ENCODE measurements around the gene HYCC2. TPM values are rescaled to one million over a fixed set of nuclear protein-coding genes. Genes with fewer than 3 reads are reported as not detected.
A peak's percentile ranks its signal among the peaks of the same experiment; 100 is the strongest.
"Not testable (repeated sequence)": the region's sequence is repeated elsewhere in the genome, so short reads cannot be mapped to it uniquely, and the experiment has no call there.

Gene HYCC2
- total RNA-seq, 2 donors from 2014 or later, result 31.5 to 38.0 TPM

DNA sequence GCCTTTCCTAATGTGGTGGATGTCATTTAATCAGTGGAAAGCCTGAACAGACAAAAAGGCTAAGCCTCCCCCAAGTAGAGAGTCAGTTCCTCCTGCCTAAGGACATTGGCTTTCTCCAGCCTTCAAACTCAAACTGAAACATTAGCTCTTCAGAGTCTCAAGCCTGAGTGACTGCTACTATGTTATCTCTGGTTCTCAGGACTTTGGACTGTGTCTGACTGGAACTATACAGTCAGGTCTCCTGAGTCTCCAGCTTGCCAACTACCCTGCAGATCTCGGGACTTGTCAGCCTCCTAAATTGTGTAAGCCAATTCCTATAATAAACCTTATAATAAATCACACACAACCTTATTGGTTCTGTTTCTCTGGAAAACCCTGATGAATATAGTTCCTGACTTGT is 12.6 kb downstream of the HYCC2 start:
- H3K36me3 Mint-ChIP-seq (ENCODE audit: insufficient read depth in 2 of 2), result peaks cover 3 to 8% of the 10 kb centered on the region in 2 donors
- no peaks in the 10 kb centered on the region for H3K9me3 Mint-ChIP-seq
- H3K4me3 Mint-ChIP-seq, result no peak overlapping the region
- no peak for DNase-seq
- no peak overlapping the region for H3K27ac Mint-ChIP-seq
- no peaks in the 10 kb centered on the region for H3K27me3 Mint-ChIP-seq (ENCODE audit: low read depth)
- ATAC-seq (replicated peaks in 1 of 2), result no peak
- peaks cover 39% of the 10 kb centered on the region for H3K4me1 Mint-ChIP-seq (ENCODE audit: low read depth)

DNA sequence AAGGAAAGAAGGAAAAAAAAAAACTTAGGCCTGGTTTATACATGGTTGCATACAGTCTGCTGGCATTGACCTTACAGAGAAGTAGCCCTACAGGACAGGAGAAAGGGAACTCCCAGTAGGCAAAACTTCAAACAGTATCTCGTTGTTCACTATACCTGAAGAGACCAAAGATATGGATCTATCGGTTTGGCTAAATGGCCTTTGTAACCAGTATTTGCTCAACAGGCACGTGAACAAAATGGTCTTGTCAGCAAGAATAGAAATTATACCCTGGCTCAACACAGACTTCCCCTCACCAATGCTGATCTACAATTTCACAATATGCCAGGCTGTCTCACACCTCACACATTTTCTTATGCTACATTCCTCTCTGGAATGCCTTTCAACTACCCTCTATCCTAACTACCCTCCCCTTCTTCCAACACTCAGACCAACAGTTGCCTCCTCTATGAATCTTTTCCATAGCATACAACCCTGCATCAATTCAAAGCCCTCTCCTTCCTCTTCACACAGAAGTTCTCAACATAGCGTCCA is 13.7 kb downstream of the HYCC2 start:
- Mint-ChIP-seq H3K36me3 (ENCODE audit: insufficient read depth in 2 of 2) (peaks cover 1 to 6% of the 10 kb centered on the region in 2 donors), H3K27ac (no peak overlapping the region), H3K4me1 (ENCODE audit: low read depth) (peaks cover 34% of the 10 kb centered on the region), H3K9me3 (no peaks in the 10 kb centered on the region), H3K4me3 (no peak overlapping the region), H3K27me3 (ENCODE audit: low read depth) (no peaks in the 10 kb centered on the region)
- ATAC-seq (replicated peaks in 1 of 2), result no peak
- DNase-seq, result no peak

DNA sequence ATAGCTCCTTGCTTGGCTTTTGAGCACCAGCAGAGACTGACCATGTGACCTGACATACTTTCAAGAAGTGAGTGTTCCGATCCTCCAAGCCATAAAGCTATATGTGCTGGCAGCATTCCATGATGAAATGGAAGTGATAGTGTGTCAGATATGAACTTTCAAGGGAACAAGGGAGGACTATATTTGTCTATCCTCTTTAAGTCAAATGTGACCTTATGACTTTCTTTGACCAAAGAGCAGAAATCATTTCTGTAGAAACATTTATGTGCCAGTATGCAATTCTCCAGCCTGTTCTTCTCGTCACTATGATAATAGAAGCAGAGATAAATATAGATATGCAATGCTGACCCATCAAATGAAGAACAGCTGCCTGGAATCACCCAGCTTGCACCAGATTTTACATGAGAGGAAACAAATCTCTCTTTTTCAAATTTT is 14.4 kb downstream of the HYCC2 start:
- DNase-seq, result no peak
- Mint-ChIP-seq H3K4me1 (ENCODE audit: low read depth) (peaks cover 40% of the 10 kb centered on the region), H3K27me3 (ENCODE audit: low read depth) (no peaks in the 10 kb centered on the region), H3K4me3 (no peak overlapping the region), H3K9me3 (no peaks in the 10 kb centered on the region), H3K27ac (no peak overlapping the region), H3K36me3 (ENCODE audit: insufficient read depth in 2 of 2) (peaks cover 1 to 6% of the 10 kb centered on the region in 2 donors)
- no peak for ATAC-seq (replicated peaks in 1 of 2)

DNA sequence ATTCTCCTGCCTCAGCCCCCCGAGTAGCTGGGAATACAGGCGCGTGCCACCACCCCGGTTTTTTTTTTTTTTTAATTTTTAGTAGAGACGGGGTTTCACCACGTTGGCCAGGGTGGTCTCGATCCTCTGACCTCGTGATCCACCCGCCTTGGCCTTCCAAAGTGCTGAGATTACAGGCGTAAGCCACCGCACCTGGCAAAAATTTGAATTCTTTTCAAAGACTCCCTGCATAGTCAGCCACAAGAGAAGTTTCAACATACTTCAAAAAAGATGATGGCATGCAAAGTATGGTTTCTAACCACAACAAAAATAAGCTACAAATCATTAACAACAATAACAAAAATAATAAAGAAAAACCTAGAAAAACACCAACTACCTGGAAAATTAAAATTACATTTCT is 22.0 kb downstream of the HYCC2 start:
- H3K27ac Mint-ChIP-seq, result no peak overlapping the region

DNA sequence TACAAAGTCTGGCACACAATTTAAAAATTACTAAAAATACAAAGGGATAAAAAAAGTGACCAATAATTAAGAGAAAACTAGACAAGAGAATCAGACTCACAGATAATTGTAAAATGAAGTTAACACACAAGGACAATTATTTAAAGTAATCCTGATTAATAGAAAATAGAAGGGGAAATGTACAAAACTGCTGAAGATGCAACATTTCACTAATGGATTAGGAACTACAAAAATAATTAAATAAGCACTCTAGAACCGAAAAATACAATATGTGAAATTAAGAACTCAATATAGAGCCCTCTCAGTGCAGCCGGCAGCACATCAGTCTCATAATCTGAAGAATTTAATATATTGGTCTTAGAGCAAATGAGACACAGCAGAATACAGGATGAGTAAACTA is 24.6 kb downstream of the HYCC2 start:
- peaks cover 10% of the 10 kb centered on the region for H3K4me1 Mint-ChIP-seq (ENCODE audit: low read depth)
- no peak for DNase-seq
- H3K27me3 Mint-ChIP-seq (ENCODE audit: low read depth), result no peaks in the 10 kb centered on the region
- ATAC-seq (replicated peaks in 1 of 2), result no peak
- H3K9me3 Mint-ChIP-seq, result peaks cover 0 to 2% of the 10 kb centered on the region in 2 donors
- no peak overlapping the region for H3K27ac Mint-ChIP-seq
- peaks cover 9 to 20% of the 10 kb centered on the region in 2 donors for H3K36me3 Mint-ChIP-seq (ENCODE audit: insufficient read depth in 2 of 2)
- no peak overlapping the region for H3K4me3 Mint-ChIP-seq

More for the DNA sequence above, 22.0 kb downstream of the HYCC2 start:
- Mint-ChIP-seq H3K9me3 (peaks cover 0 to 2% of the 10 kb centered on the region in 2 donors), H3K27me3 (ENCODE audit: low read depth) (no peaks in the 10 kb centered on the region), H3K4me3 (no peak overlapping the region), H3K4me1 (ENCODE audit: low read depth) (peaks cover 25% of the 10 kb centered on the region), H3K36me3 (ENCODE audit: insufficient read depth in 2 of 2) (peaks cover 5 to 21% of the 10 kb centered on the region in 2 donors)
- no peak for DNase-seq
- no peak for ATAC-seq (replicated peaks in 1 of 2)

DNA sequence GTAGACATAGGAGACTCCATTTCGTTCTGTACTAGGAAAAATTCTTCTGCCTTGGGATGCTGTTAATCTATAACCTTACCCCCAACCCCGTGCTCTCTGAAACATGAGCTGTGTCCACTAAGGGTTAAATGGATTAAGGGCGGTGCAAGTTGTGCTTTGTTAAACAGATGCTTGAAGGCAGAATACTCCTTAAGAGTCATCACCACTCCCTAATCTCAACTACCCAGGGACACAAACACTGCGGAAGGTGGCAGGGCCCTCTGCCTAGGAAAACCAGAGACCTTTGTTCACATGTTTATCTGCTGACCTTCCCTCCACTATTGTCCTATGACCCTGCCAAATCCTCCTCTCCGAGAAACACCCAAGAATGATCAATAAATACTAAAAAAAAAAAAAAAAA is 28.4 kb downstream of the HYCC2 start:
- H3K9me3 Mint-ChIP-seq; H3K4me3 Mint-ChIP-seq; ATAC-seq (replicated peaks in 1 of 2); H3K27ac Mint-ChIP-seq; H3K4me1 Mint-ChIP-seq (ENCODE audit: low read depth); DNase-seq; H3K27me3 Mint-ChIP-seq (ENCODE audit: low read depth): not testable (repeated sequence)
- H3K36me3 Mint-ChIP-seq (ENCODE audit: insufficient read depth in 2 of 2), result peaks cover 13 to 21% of the 10 kb centered on the region in 2 donors

DNA sequence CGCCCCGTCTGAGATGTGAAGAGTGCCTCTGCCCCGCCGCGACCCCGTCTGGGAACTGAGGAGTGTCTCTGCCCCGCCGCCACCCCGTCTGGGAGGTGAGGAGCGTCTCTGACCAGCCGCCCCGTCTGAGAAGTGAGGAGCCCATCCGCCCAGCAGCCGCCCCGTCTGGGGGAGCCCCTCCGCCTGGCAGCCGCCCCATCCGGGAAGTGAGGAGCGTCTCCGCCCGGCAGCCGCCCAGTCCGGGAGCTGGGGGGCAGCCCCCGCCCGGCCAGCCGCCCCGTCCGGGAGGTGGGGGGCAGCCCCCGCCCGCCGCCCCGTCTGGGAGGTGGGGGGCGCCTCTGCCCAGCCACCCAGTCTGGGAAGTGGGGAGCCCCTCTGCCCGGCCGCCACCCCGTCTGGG is 29.0 kb downstream of the HYCC2 start:
- not testable (repeated sequence) for DNase-seq; H3K4me3 Mint-ChIP-seq; ATAC-seq (replicated peaks in 1 of 2); H3K27ac Mint-ChIP-seq; H3K27me3 Mint-ChIP-seq (ENCODE audit: low read depth); H3K9me3 Mint-ChIP-seq; H3K4me1 Mint-ChIP-seq (ENCODE audit: low read depth)
- peaks cover 14 to 22% of the 10 kb centered on the region in 2 donors for H3K36me3 Mint-ChIP-seq (ENCODE audit: insufficient read depth in 2 of 2)

DNA sequence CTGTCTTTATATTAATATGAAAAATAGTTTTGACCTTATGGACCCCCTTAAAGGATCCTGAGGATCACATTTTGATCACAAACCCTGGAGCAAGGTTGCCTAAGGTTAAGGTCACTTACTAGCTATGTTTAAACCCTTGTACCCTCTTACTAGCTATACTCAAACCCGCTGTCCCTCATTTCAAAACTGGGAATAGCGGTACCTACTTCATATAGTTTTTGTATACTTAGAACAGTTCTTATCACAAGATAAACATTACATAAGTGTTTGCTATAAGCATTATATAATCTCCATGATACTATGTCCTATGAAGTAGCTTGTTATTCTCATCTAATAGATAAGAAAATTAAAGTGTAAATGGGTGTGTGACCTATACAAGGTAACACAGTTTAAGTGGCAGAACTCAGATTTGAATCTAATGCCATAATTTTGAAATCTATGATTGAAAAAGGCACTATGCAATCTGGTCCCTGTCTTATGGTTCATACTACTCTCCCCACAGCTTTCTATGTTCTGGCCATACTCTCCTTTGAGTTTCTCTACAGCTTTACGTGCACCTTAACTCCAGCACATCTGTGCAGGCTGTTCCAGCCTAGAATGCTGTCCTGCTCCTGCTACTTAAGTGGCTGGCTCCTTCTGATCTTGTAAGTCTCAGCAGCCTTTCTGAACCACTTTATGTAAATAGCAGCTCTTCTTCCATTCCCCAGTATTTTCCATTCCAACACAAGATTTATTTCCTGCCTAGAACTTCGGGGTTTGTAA is 30.4 kb downstream of the HYCC2 start:
- Mint-ChIP-seq H3K4me3 (no peak overlapping the region), H3K27me3 (ENCODE audit: low read depth) (no peaks in the 10 kb centered on the region), H3K4me1 (ENCODE audit: low read depth) (no peaks in the 10 kb centered on the region), H3K27ac (no peak overlapping the region), H3K9me3 (peaks cover 0 to 3% of the 10 kb centered on the region in 2 donors), H3K36me3 (ENCODE audit: insufficient read depth in 2 of 2) (peaks cover 13 to 18% of the 10 kb centered on the region in 2 donors)
- no peak for DNase-seq
- ATAC-seq (replicated peaks in 1 of 2), result no peak

DNA sequence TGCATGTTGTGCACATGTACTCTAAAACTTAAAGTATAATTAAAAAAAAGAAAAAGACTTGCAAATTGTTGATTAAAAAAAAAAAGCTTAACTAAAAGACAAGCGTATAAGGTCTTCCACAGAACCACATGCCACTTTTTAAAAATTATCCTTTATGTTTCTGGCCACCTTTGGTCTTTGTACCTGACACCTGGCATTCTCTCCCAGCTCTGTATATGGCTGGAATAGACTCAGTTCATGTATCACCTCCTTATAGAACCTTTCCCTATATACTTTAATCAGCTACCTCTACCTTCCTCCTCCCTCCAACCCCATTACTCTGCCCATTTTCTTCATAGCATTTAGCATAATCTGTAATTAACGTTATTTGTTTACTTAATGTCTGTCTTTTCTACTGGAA is 32.6 kb downstream of the HYCC2 start:
- Mint-ChIP-seq H3K9me3 (peaks cover 3 to 5% of the 10 kb centered on the region in 2 donors), H3K4me3 (no peak overlapping the region), H3K36me3 (ENCODE audit: insufficient read depth in 2 of 2) (peaks cover 16 to 26% of the 10 kb centered on the region in 2 donors), H3K27ac (no peak overlapping the region), H3K27me3 (ENCODE audit: low read depth) (no peaks in the 10 kb centered on the region), H3K4me1 (ENCODE audit: low read depth) (no peaks in the 10 kb centered on the region)
- ATAC-seq (replicated peaks in 1 of 2), result no peak
- DNase-seq, result no peak

DNA sequence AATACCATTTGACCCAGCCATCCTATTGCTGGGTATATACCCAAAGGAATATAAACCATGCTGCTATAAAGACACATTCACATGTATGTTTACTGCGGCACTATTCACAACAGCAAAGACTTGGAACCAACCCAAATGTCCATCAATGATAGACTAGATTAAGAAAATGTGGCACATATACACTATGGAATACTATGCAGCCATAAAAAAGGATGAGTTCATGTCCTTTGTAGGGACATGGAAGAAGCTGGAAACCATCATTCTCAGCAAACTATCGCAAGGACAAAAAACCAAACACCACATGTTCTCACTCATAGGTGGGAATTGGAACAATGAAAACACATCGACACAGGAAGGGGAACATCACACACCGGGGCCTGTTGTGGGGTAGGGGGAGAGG is 33.1 kb downstream of the HYCC2 start:
- not testable (repeated sequence) for DNase-seq; H3K27me3 Mint-ChIP-seq (ENCODE audit: low read depth); H3K9me3 Mint-ChIP-seq; ATAC-seq (replicated peaks in 1 of 2); H3K4me1 Mint-ChIP-seq (ENCODE audit: low read depth); H3K4me3 Mint-ChIP-seq; H3K27ac Mint-ChIP-seq
- peaks cover 16 to 26% of the 10 kb centered on the region in 2 donors for H3K36me3 Mint-ChIP-seq (ENCODE audit: insufficient read depth in 2 of 2)

DNA sequence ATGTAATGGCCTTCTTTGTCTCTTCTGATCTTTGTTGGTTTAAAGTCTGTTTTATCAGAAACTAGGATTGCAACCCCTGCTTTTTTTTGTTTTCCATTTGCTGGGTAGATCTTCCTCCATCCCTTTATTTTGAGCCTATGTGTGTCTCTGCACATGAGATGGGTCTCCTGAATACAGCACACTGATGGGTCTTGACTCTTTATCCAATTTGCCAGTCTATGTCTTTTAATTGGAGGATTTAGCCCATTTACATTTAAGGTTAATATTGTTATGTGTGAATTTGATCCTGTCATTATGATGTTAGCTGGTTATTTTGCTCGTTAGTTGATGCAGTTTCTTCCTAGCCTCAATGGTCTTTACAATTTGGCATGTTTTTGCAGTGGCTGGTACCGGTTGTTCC is 37.1 kb downstream of the HYCC2 start:
- H3K27ac Mint-ChIP-seq; H3K4me1 Mint-ChIP-seq (ENCODE audit: low read depth); DNase-seq; H3K9me3 Mint-ChIP-seq; H3K4me3 Mint-ChIP-seq; H3K27me3 Mint-ChIP-seq (ENCODE audit: low read depth); ATAC-seq (replicated peaks in 1 of 2): not testable (repeated sequence)
- H3K36me3 Mint-ChIP-seq (ENCODE audit: insufficient read depth in 2 of 2), result peaks cover 15 to 23% of the 10 kb centered on the region in 2 donors

DNA sequence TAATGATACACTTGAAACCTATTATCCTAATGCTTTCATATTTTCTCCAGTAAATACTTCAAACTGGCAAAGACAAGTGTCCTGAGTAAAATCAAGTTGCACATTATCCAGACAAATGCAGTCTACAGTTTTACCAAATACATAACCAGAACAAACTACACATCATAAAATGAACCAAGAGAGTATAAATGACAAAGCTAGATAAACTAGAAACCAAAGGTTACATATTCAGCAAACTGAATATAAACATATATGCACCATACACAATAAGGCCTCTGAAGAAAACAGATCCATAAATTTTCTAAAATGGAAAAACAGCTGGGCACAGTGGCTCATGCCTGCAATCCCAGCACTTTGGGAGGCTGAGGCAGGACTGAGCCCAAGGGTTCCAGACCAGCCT is 47.0 kb downstream of the HYCC2 start:
- H3K4me3 Mint-ChIP-seq, result no peak overlapping the region
- H3K27ac Mint-ChIP-seq, result no peak overlapping the region
- peaks cover 12% of the 10 kb centered on the region for H3K4me1 Mint-ChIP-seq (ENCODE audit: low read depth)
- peaks cover 0 to 2% of the 10 kb centered on the region in 2 donors for H3K9me3 Mint-ChIP-seq
- H3K27me3 Mint-ChIP-seq (ENCODE audit: low read depth), result no peaks in the 10 kb centered on the region
- peaks cover 8 to 9% of the 10 kb centered on the region in 2 donors for H3K36me3 Mint-ChIP-seq (ENCODE audit: insufficient read depth in 2 of 2)
- ATAC-seq (replicated peaks in 1 of 2) (no peak), DNase-seq (no peak)

DNA sequence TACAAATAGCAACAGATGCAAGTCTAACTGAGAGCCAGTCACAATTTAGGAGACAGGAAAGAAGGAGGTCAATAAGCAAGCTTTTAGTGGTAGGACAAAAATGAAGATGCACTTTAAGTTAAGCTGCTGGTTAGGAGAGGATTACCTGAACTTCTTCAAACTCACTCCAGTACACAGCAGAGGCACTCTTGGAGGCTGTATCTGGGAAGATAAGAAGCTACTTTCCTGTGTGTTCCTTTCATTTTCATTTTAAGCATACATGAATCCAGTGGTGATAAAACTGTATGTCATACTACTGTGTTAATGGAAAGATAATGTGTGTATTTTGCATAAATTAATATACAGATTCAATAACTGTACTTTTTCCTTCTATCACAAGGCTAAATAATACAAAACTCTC is 49.6 kb downstream of the HYCC2 start:
- H3K27me3 Mint-ChIP-seq (ENCODE audit: low read depth), result no peaks in the 10 kb centered on the region
- peaks cover 10% of the 10 kb centered on the region for H3K4me1 Mint-ChIP-seq (ENCODE audit: low read depth)
- H3K27ac Mint-ChIP-seq, result peak overlapping the region; percentile 69
- DNase-seq (no peak), ATAC-seq (replicated peaks in 1 of 2) (no peak)
- peaks cover 0 to 3% of the 10 kb centered on the region in 2 donors for H3K36me3 Mint-ChIP-seq (ENCODE audit: insufficient read depth in 2 of 2)
- peak overlapping the region in 1 of 2 donors; percentile 49 for H3K4me3 Mint-ChIP-seq
- H3K9me3 Mint-ChIP-seq, result no peaks in the 10 kb centered on the region
